HUES48 (cell line): ENCODE results near the gene KIF3B.
"Not testable (repeated sequence)": the region's sequence is repeated elsewhere in the genome, so short reads cannot be mapped to it uniquely, and the experiment has no call there.

Experiments used
- H3K27ac ChIP-seq: one replicate; pipeline ENCODE4 v1.7.0; 2013; ENCODE audit warnings: low read depth, low read length, inconsistent platforms
- H3K27me3 ChIP-seq: 2 replicates; pipeline ENCODE4 v1.6.1; 2013; ENCODE audit warnings: mild to moderate bottlenecking, low read length; ENCODE audit not compliant: control insufficient read depth, insufficient read depth
- H3K36me3 ChIP-seq: 2 replicates; pipeline ENCODE4 v1.6.1; 2013; ENCODE audit warnings: low read length; ENCODE audit not compliant: control insufficient read depth, insufficient read depth
- H3K4me1 ChIP-seq: 2 replicates; pipeline ENCODE4 v1.6.1; 2013; ENCODE audit warnings: mild to moderate bottlenecking, low read length; ENCODE audit not compliant: control insufficient read depth, insufficient read depth
- H3K4me3 ChIP-seq: 2 replicates; pipeline ENCODE4 v1.5.1; 2013; ENCODE audit warnings: mild to moderate bottlenecking, low read depth, low read length
- H3K9ac ChIP-seq: 2 replicates; pipeline ENCODE4 v1.6.1; 2013; ENCODE audit warnings: mild to moderate bottlenecking, low read depth, low read length, moderate library complexity
- H3K9me3 ChIP-seq: 2 replicates; pipeline ENCODE4 v1.6.1; 2013; ENCODE audit warnings: low read length; ENCODE audit not compliant: control insufficient read depth, insufficient read depth

KIF3B gene

DNA sequence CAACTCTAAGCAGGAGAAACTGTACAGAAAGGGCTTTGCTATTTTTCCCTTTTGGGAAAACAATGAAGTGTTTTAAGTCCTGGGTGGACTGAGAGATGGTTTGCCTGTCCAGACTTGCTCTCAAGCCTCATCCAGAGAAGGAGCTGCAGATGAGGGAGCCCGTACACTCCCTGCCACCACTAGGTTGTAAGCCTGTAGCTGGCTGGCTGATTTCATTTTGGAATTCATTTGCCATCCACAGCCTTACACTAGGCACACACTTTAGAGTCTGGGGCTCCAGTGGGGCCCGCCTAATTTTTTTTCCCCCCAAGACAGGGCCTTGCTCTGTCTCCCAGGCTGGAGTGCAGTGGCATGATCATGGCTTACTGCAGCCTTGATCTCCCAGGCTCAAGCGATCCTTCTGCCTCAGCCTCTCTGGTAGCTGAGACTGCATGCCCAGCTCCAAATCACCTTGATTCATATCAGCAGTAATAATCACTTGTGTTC is 41.4 kb upstream of the KIF3B start:
- Histone ChIP-seq H3K36me3 (peaks cover 46% of the 10 kb centered on the region), H3K9ac (no peak overlapping the region), H3K9me3 (no peaks in the 10 kb centered on the region), H3K27ac (no peak overlapping the region), H3K27me3 (no peaks in the 10 kb centered on the region), H3K4me1 (peaks cover 16% of the 10 kb centered on the region), H3K4me3 (no peak overlapping the region)

DNA sequence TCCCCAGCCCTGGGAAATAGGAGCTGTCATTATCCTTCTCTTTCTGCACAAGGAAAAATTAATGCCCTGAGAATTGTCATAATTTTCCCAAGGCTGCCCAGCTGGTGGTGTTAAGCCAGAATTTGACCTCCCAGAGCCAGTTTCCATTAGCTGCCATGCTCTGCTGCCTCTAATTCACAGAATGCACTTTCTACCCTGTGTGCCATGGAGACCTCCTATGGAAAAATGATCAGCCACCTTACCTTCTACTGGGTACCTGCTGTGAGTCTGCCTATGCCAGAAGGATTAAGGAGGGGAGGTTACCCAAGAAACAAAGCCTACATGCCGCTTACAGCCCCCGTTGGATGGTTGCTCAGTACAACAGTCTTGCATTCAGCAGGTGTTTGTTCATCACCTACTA is 40.6 kb upstream of the KIF3B start:
- H3K36me3 ChIP-seq, result peaks cover 39% of the 10 kb centered on the region
- no peaks in the 10 kb centered on the region for H3K27me3 ChIP-seq
- no peak overlapping the region for H3K9ac ChIP-seq
- H3K27ac ChIP-seq, result no peak overlapping the region
- peaks cover 16% of the 10 kb centered on the region for H3K4me1 ChIP-seq
- H3K4me3 ChIP-seq, result no peak overlapping the region
- H3K9me3 ChIP-seq, result no peaks in the 10 kb centered on the region

DNA sequence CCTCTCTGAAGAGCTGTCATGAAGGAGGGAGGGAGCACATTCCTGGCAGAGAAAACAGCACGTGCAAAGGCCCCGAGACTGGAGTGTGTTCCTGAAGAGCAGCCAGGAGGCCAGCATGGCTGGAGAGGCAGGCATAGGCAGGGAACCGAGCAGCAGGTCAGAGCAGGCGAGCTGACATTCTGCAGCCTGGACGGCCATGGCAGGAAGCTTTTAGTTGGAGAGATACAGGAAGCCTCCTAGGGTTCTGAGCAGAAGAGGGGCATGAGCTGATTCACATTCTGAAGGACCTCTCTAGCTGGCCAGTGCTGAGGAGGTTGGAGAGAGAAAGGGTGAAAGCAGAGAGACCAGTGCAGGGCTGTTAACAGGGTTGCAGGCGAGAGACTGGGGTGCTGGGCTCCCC is 40.0 kb upstream of the KIF3B start:
- no peaks in the 10 kb centered on the region for H3K9me3 ChIP-seq
- H3K36me3 ChIP-seq, result peaks cover 33% of the 10 kb centered on the region
- peaks cover 16% of the 10 kb centered on the region for H3K4me1 ChIP-seq
- no peak overlapping the region for H3K4me3 ChIP-seq
- H3K27ac ChIP-seq, result no peak overlapping the region
- H3K27me3 ChIP-seq, result no peaks in the 10 kb centered on the region
- no peak overlapping the region for H3K9ac ChIP-seq

- no peaks in the 10 kb centered on the region for H3K27me3 ChIP-seq
- no peak overlapping the region for H3K9ac ChIP-seq
- H3K4me3 ChIP-seq, result no peak overlapping the region
- H3K4me1 ChIP-seq, result peaks cover 16% of the 10 kb centered on the region
- peak overlapping the region; percentile 32 for H3K27ac ChIP-seq
- H3K9me3 ChIP-seq, result no peaks in the 10 kb centered on the region
- peaks cover 19% of the 10 kb centered on the region for H3K36me3 ChIP-seq
Measured at GRCh38 chr20:32238483-32239425, 38.7 kb upstream of the KIF3B start.

DNA sequence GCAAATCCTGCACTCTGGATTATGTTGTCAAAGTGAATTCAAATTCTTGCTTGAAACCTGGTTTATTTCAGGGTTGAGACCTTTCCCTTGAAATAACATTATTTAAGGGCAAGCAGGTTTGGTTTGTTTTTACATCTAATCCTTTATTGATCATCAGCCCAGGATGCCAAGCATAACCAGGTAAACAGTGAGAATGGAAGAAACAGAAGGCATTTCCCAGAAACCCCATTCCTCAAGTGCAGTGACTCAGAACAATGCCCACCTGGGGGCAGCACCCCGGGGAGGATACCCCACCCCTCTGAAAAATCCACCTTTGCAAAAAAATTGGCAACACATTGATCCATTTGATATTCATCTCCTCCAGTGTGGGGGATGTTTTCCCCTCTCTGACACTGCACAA is 37.2 kb upstream of the KIF3B start:
- Histone ChIP-seq H3K27me3 (no peaks in the 10 kb centered on the region), H3K9ac (no peak overlapping the region), H3K9me3 (no peaks in the 10 kb centered on the region), H3K4me1 (peaks cover 16% of the 10 kb centered on the region), H3K4me3 (peak overlapping the region; percentile 27; the same call in 1 of the 2 replicates), H3K27ac (peak overlapping the region; percentile 35), H3K36me3 (peaks cover 5% of the 10 kb centered on the region)

GRCh38 chr20:32241807-32242206 is 35.6 kb upstream of the KIF3B start:
- H3K9me3 ChIP-seq, result no peaks in the 10 kb centered on the region
- H3K27me3 ChIP-seq, result no peaks in the 10 kb centered on the region
- no peak overlapping the region for H3K9ac ChIP-seq
- no peak overlapping the region for H3K4me3 ChIP-seq
- H3K27ac ChIP-seq, result no peak overlapping the region
- H3K36me3 ChIP-seq, result no peaks in the 10 kb centered on the region
- peaks cover 16% of the 10 kb centered on the region for H3K4me1 ChIP-seq

DNA sequence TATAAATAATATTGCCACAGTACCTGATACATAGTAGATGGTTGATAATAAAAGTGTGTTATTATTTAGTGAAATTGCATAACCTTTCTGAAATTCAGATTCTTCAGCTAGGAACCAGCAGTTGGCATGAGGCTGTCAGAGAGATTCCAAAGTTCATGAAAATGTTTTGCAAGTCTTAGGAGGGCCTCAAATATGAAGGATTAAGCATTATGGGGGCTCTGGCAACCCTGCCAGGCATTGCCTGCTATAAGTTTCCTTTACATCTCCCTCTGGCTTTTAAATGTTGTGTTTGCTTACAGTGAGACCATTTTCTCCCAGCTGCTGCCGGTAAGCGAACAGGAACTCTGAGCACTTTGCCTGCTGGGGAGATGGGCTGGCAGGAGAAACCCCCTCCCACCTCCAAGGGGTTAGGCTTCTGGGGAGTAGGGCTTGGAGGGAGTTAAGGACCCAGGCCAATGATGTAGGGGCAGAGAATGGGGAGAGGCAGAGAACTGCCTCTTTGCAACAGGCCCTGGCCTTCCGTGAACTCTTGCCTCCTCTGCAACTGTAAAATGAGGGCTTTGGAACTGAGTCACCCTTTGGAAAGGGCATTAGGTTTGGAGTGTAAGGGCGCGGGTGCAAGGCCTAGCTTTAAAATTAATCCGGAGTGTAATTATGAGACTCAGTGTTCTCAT is 33.2 kb upstream of the KIF3B start:
- Histone ChIP-seq H3K9ac (no peak overlapping the region), H3K9me3 (no peaks in the 10 kb centered on the region), H3K27me3 (no peaks in the 10 kb centered on the region), H3K4me3 (no peak overlapping the region), H3K27ac (no peak overlapping the region), H3K4me1 (peaks cover 10% of the 10 kb centered on the region), H3K36me3 (no peaks in the 10 kb centered on the region)

- Histone ChIP-seq H3K36me3 (no peaks in the 10 kb centered on the region), H3K4me3 (no peak overlapping the region), H3K27me3 (no peaks in the 10 kb centered on the region), H3K27ac (no peak overlapping the region), H3K9me3 (no peaks in the 10 kb centered on the region), H3K4me1 (peaks cover 6% of the 10 kb centered on the region), H3K9ac (no peak overlapping the region)
Measured at GRCh38 chr20:32244959-32245358, 32.5 kb upstream of the KIF3B start.

DNA sequence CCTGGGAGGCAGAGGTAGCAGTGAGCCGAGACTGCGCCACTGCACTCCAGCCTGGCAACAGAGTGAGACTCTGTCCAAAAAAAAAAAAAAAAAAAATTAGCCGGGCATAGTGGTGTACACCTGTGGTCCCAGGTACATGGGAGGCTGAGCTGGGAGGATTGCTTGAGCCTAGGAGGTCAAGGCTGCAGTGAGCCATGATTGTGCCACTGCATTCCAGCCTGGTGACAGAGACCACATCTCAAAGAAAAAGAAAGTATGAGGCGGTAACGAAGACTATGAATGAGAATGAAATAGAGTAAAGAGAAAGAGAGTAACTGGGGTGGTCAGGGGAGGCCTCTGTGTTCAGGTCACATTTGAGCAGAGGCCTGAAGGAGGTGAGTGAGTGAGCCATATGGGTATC is 31.2 kb upstream of the KIF3B start:
- H3K4me1 ChIP-seq, H3K9ac ChIP-seq, H3K27me3 ChIP-seq, H3K9me3 ChIP-seq, H3K36me3 ChIP-seq, H3K27ac ChIP-seq, H3K4me3 ChIP-seq: not testable (repeated sequence)

GRCh38 chr20:32248043-32248442 is 29.4 kb upstream of the KIF3B start:
- Histone ChIP-seq H3K9me3 (no peaks in the 10 kb centered on the region), H3K36me3 (no peaks in the 10 kb centered on the region), H3K27me3 (no peaks in the 10 kb centered on the region), H3K4me3 (no peak overlapping the region), H3K4me1 (no peaks in the 10 kb centered on the region), H3K9ac (no peak overlapping the region), H3K27ac (no peak overlapping the region)
